Thymus (tissue), 11 donors: ENCODE data around the gene DNAH14. TPM values are rescaled to one million over a fixed set of nuclear protein-coding genes. Genes with fewer than 3 reads are reported as not detected.
"Not testable (repeated sequence)": the region's sequence is repeated elsewhere in the genome, so short reads cannot be mapped to it uniquely, and the experiment has no call there.

Experiments used
- DNase-seq, 9 donors: peaks; one replicate each; pipeline ENCODE4 v3.0.0-alpha.2; 2013; ENCODE audit warnings: low spot score in 9 of 9, low read depth in 6 of 9, missing footprints in 1 of 9
- H3K27ac ChIP-seq, 2 donors: one replicate each; pipeline ENCODE4 v1.5.1; 2013; ENCODE audit warnings: control low read depth in 1 of 2, low read depth in 1 of 2, low read length in 1 of 2, mild to moderate bottlenecking in 1 of 2, moderate library complexity in 1 of 2
- H3K27me3 ChIP-seq, 2 donors: one replicate each; pipeline ENCODE4 v1.5.1; 2013; ENCODE audit warnings: low read length in 1 of 2; ENCODE audit not compliant: control insufficient read depth in 2 of 2, insufficient read depth in 1 of 2
- H3K36me3 ChIP-seq, 2 donors: one replicate each; pipeline ENCODE4 v1.5.1; 2013; ENCODE audit warnings: low read length in 1 of 2, mild to moderate bottlenecking in 1 of 2, moderate library complexity in 1 of 2; ENCODE audit not compliant: control insufficient read depth in 2 of 2, insufficient read depth in 2 of 2
- H3K4me1 ChIP-seq, 2 donors: one replicate each; pipeline ENCODE4 v1.5.1; 2013; ENCODE audit warnings: low read length in 2 of 2; ENCODE audit not compliant: control insufficient read depth in 2 of 2, insufficient read depth in 2 of 2
- H3K4me3 ChIP-seq, 2 donors: one replicate each; pipeline ENCODE4 v1.5.1; 2013; ENCODE audit warnings: low read length in 2 of 2, control low read depth in 1 of 2, mild to moderate bottlenecking in 1 of 2
- H3K9me3 ChIP-seq, 2 donors: one replicate each; pipeline ENCODE4 v1.5.1; 2013; ENCODE audit warnings: low read length in 1 of 2, mild to moderate bottlenecking in 1 of 2; ENCODE audit not compliant: control insufficient read depth in 2 of 2, insufficient read depth in 1 of 2
- WGBS: extraction: QIAGEN DNeasy Blood & Tissue Kit; methylation state at CpG from one replicate; pipeline ENCODE4 v1.1.7; 2013; 5-methylcytosine and 5-hydroxymethylcytosine counted together
- polyA plus RNA-seq: library from polyadenylated mRNA; stranded (reverse); fragments of 200-250 nt; gene quantifications from one replicate; pipeline ENCODE4 v1.2.3, GENCODE V29; 2013
- total RNA-seq: library from RNA; stranded (reverse); fragments of 120-200 nt; gene quantifications from one replicate; pipeline ENCODE4 v1.2.4, GENCODE V29; 2013
- donor health status: healthy.

DNAH14 gene
- total and polyA plus RNA-seq, 2 donors, result 5.0 to 31.9 TPM

DNA sequence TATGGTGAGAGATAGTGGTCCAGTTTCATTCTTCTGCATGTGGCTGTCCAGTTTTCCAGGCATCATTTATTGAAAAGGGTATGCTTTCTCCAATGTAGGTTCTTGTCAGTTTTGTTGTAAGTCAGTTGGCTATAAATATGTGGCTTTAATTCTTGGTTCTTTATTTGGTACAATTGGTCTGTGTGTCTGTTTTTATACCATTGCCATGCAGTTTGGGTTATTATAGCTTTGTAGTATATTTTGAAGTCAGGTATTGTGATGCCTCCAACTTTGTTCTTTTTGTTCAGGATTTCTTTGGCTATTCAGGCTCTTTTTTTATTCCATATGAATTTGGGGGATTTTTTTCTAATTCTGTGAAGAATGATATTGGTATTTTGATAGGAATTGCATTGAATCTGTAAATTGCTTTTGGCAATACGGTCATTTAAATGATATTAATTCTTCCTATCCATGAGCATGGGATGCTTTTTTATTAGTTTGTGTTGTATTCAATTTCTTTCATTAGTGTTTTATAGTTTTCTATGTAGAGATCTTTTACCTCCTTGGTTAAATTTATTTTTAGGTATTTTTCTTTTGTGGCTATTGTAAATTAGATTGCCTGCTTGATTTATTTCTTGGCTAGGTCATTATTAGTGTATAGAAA is 3.3 kb downstream of the DNAH14 start:
- Histone ChIP-seq H3K9me3 (no peaks in the 10 kb centered on the region), H3K4me3 (no peak overlapping the region), H3K27me3 (peaks cover 0 to 4% of the 10 kb centered on the region in 2 donors), H3K4me1 (peaks cover 0 to 6% of the 10 kb centered on the region in 2 donors), H3K36me3 (no peaks in the 10 kb centered on the region), H3K27ac (no peak overlapping the region)
- WGBS, result 96% methylated on average over 1 of the region's 1 CpG
- no peak for DNase-seq

DNA sequence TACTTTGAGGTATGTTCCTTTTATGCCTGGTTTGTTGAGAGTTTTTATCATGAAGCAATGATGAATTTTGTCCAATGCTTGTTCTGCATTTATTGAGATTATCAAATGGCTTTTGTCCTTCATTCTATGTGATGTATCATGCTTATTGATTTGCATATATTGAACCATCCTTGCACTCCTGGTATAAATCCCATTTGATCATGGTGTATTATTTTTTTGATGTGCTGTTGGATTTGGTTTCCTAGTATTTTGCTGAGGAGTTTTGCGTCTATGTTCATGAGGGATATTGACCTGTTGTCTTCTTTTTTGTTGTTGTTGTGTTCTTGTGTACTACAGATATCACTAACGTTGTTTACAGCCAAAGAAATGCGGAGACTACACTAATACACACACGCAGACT is 4.1 kb downstream of the DNAH14 start:
- Histone ChIP-seq H3K27me3 (peaks cover 0 to 4% of the 10 kb centered on the region in 2 donors), H3K27ac (no peak overlapping the region), H3K4me3 (no peak overlapping the region), H3K36me3 (no peaks in the 10 kb centered on the region), H3K9me3 (no peaks in the 10 kb centered on the region), H3K4me1 (peaks cover 0 to 6% of the 10 kb centered on the region in 2 donors)
- DNase-seq, result no peak
- WGBS, result 98% methylated on average over 4 of the region's 4 CpGs

DNA sequence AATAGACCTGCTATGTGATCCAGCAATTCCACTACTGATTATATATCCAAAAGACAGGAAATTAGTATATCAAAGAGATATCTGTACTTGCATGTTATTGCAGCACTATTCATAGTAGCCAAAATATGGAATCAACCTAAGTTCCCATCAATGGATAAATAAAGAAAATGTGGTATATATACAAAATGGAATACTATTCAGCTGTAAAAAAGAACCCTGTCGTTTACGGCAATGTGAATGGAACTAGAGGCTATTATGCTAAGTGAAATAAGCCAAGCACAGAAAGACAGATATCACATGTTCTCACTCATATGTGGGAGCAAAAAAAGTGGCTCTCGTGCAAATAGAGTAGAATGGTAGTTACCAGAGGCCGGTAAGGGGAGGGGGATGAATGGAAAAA is 9.2 kb downstream of the DNAH14 start:
- WGBS, result 97% methylated on average over 4 of the region's 4 CpGs
- H3K36me3 ChIP-seq, result no peaks in the 10 kb centered on the region
- no peaks in the 10 kb centered on the region for H3K4me1 ChIP-seq
- DNase-seq, result no peak
- no peak overlapping the region for H3K27ac ChIP-seq
- H3K9me3 ChIP-seq, result no peaks in the 10 kb centered on the region
- no peaks in the 10 kb centered on the region for H3K27me3 ChIP-seq
- no peak overlapping the region for H3K4me3 ChIP-seq

DNA sequence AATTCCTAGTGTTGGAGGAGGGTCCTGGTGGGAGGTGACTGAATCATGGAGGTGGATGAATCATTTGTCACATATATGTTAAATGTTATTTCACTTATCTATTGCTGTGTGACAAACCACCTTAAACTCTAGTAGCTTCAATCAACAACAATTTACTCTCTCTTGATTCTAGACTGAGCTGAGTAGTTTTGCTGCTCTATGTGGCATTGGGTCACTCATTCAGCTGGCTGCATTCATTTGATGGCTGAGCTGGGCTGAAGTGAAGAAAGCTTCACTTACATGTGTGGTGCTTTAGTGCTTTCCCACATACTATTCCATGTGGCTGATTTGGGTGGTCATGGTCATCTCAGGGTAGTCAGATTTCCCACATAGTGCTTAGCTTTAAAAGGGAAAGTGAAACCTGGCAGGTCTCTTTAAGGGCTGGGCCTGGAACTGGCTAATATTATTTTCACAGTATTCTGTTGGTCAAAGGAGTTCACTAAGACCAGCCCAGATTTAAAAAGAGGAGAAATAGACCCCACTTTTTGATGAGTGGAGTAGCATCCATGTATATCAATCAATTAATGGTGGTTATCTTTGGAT is 10.5 kb downstream of the DNAH14 start:
- no peak overlapping the region for H3K27ac ChIP-seq
- no peaks in the 10 kb centered on the region for H3K4me1 ChIP-seq
- H3K36me3 ChIP-seq, result no peaks in the 10 kb centered on the region
- no peaks in the 10 kb centered on the region for H3K9me3 ChIP-seq
- H3K27me3 ChIP-seq, result no peaks in the 10 kb centered on the region
- no peak overlapping the region for H3K4me3 ChIP-seq
- DNase-seq, result no peak

DNA sequence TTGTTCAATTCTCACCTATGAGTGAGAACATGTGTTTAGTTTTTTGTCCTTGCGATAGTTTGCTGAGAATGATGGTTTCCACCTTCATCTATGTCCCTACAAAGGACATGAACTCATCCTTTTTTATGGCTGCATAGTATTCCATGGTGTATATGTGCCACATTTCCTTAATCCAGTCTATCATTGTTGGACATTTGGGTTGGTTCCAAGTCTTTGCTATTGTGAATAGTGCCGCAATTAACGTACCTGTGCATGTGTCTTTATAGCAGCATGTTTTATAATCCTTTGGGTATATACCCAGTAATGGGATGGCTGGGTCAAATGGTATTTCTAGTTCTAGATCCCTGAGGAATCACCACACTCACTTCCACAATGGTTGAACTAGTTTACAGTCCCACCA is 11.3 kb downstream of the DNAH14 start:
- 95% methylated on average over 3 of the region's 3 CpGs for WGBS
- not testable (repeated sequence) for H3K36me3 ChIP-seq, DNase-seq

DNA sequence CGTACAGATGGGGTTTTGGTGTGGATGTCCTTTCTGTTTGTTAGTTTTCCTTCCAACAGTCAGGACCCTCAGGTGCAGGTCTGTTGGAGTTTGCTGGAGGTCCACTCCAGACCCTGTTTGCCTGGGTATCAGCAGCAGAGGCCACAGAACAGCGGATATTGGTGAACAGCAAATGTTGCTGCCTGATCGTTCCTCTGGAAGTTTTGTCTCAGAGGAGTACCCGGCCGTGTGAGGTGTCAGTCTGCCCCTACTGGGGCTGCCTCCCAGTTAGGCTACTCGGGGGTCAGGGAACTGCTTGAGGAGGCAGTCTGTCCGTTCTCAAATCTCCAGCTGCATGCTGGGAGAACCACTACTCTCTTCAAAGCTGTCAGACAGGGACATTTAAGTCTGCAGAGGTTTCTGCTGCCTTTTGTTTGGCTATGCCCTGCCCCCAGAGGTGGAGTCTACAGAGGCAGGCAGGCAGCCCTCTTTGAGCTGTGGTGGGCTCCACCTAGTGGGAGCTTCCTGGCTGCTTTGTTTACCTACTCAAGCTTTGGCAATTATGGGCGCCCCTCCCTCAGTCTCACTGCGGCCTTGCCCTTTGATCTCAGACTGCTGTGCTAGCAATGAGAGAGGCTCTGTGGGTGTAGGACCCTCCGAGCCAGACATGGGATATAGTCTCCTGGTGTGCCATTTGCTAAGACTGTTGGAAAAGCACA is 16.3 kb downstream of the DNAH14 start:
- H3K27me3 ChIP-seq, H3K36me3 ChIP-seq, DNase-seq, H3K27ac ChIP-seq, H3K4me3 ChIP-seq, H3K4me1 ChIP-seq, H3K9me3 ChIP-seq: not testable (repeated sequence)
- 96% methylated on average over 10 of the region's 10 CpGs for WGBS

More for the DNA sequence above, 11.3 kb downstream of the DNAH14 start:
- not testable (repeated sequence) for H3K4me3 ChIP-seq, H3K27ac ChIP-seq, H3K9me3 ChIP-seq, H3K27me3 ChIP-seq, H3K4me1 ChIP-seq

DNA sequence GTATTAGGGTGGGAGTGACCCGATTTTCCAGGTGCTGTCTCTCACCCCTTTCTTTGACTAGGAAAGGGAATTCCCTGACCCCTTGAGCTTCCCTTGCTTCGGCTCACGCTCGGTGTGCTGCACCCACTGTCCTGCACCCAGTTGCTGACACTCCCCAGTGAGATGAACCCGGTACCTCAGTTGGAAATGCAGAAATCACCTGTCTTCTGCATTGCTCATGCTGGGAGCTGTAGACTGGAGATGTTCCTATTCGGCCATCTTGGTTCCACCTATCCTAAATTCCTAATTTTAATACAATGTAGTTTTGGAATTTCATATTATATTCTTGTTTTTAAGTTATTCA is 16.8 kb downstream of the DNAH14 start:
- H3K27me3 ChIP-seq, H3K4me3 ChIP-seq, H3K9me3 ChIP-seq, H3K36me3 ChIP-seq, H3K27ac ChIP-seq, DNase-seq, H3K4me1 ChIP-seq: not testable (repeated sequence)
- WGBS, result 98% methylated on average over 6 of the region's 6 CpGs

DNA sequence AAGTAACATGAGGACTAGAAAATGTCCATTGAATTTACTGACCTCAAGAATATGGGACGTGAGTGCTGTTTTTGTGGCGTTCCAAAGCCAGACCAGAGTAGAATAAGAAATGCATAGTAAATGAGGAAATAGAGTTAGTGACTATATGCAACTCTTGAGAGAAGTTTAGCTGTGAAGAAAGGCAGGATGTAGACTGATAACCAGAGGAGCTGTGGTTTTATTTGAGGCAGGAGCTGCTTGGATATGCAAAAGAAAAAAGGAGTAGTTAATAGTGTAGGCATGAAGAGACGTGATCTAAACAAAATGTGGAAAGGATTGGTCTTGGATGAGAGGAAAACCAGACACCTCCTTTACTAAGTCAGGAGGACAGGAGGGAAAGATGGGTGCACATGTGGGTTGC is 28.2 kb downstream of the DNAH14 start:
- DNase-seq, result no peak
- 69% methylated on average over 3 of the region's 3 CpGs for WGBS
- Histone ChIP-seq H3K4me3 (no peak overlapping the region), H3K9me3 (no peaks in the 10 kb centered on the region), H3K27ac (no peak overlapping the region), H3K27me3 (no peaks in the 10 kb centered on the region), H3K36me3 (no peaks in the 10 kb centered on the region), H3K4me1 (no peaks in the 10 kb centered on the region)

DNA sequence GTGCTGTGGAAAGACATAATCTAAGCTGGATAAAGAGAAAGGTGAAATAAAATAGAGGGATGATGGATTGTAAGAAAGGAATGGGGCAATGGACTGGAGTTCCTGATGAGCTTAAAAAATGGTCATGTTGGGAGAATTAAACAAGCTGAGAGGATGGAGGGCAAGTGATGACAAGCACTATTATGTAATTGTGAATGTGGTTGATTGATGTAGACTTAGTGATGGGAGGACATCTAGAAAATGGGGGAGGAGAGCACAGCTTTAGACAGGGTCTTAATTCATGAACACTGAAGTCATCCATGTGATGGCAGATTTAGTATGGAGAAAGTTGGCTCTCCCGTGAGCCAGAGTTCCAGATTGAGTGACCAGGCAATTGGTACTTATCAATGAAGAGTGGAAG is 29.0 kb downstream of the DNAH14 start:
- Histone ChIP-seq H3K36me3 (no peaks in the 10 kb centered on the region), H3K4me3 (no peak overlapping the region), H3K27me3 (no peaks in the 10 kb centered on the region), H3K27ac (no peak overlapping the region), H3K4me1 (no peaks in the 10 kb centered on the region), H3K9me3 (no peaks in the 10 kb centered on the region)
- WGBS, result 98% methylated on average over 1 of the region's 1 CpG
- DNase-seq, result no peak
